Caki2 (cell line): ENCODE results near the gene ACSF2. TPM values are rescaled to one million over a fixed set of nuclear protein-coding genes. Genes with fewer than 3 reads are reported as not detected.

Experiments used
- total RNA-seq: library from RNA; depleted of rRNA; stranded (reverse); fragments of >200 nt; shearing (Covaris generic); gene quantifications from 2 replicates; pipeline ENCODE4 v1.2.3, GENCODE V29; 2014; ENCODE audit warnings: low replicate concordance; rRNA removed

ACSF2 gene
- total RNA-seq, 1 experiment from 2014 or later = 33.1 TPM

Other genes starting within 250 kb of the ACSF2 start
- 4.6 and 25.0 TPM in 2 replicates for gene COL1A1, start 224.6 kb upstream of the ACSF2 start, total RNA-seq
- 0.44 and 1.9 TPM in 2 replicates for gene TMEM92, start 151.8 kb upstream of the ACSF2 start, total RNA-seq
- gene XYLT2, start 80.1 kb upstream of the ACSF2 start, total RNA-seq = 39.4 and 53.5 TPM in 2 replicates
- gene MRPL27, start 53.0 kb upstream of the ACSF2 start, total RNA-seq = 62.3 and 126 TPM in 2 replicates
- 16.9 and 19.0 TPM in 2 replicates for gene EME1, start 53.0 kb upstream of the ACSF2 start, total RNA-seq
- gene LRRC59, start 28.7 kb upstream of the ACSF2 start, total RNA-seq = 250 and 251 TPM in 2 replicates
- not detected in 2 replicates for gene CHAD, start 42.7 kb downstream of the ACSF2 start, total RNA-seq
- gene RSAD1, start 52.6 kb downstream of the ACSF2 start, total RNA-seq = 31.4 and 41.4 TPM in 2 replicates
- 1.1 and 9.3 TPM in 2 replicates for gene MYCBPAP, start 82.2 kb downstream of the ACSF2 start, total RNA-seq
- gene EPN3, start 106.5 kb downstream of the ACSF2 start, total RNA-seq = 0.07 and 0.32 TPM in 2 replicates
- gene SPATA20, start 121.0 kb downstream of the ACSF2 start, total RNA-seq = 138 and 140 TPM in 2 replicates
- 0.35 and 3.3 TPM in 2 replicates for gene CACNA1G, start 134.5 kb downstream of the ACSF2 start, total RNA-seq
- 67.8 and 69.9 TPM in 2 replicates for gene ABCC3, start 208.7 kb downstream of the ACSF2 start, total RNA-seq